Measurements from ENCODE around the gene SPPL3. TPM values are rescaled to one million over a fixed set of nuclear protein-coding genes. Genes with fewer than 3 reads are reported as not detected.

SPPL3 gene
- total and polyA plus RNA-seq, 2 donors = 10.9 to 22.4 TPM

- Histone ChIP-seq H3K27ac (ENCODE audit: low read depth in 1 of 2, low read length in 1 of 2) (no peak overlapping the region), H3K27me3 (ENCODE audit: control insufficient read depth in 2 of 2, insufficient read depth in 1 of 2, low read length in 1 of 2) (no peaks in the 10 kb centered on the region), H3K36me3 (ENCODE audit: control insufficient read depth in 2 of 2, insufficient read depth in 2 of 2, low read length in 1 of 2) (peaks cover 60 to 75% of the 10 kb centered on the region in 2 donors), H3K9me3 (ENCODE audit: control insufficient read depth in 2 of 2, insufficient read depth in 1 of 2, low read length in 1 of 2) (no peaks in the 10 kb centered on the region), H3K4me1 (ENCODE audit: control insufficient read depth in 2 of 2, insufficient read depth in 2 of 2, low read length in 2 of 2) (peaks cover 6 to 12% of the 10 kb centered on the region in 2 donors), H3K4me3 (ENCODE audit: low read length in 2 of 2) (no peak overlapping the region)
- 96% methylated on average over 10 of the region's 10 CpGs for WGBS
- DNase-seq (ENCODE audit: low read depth in 6 of 9, low spot score in 9 of 9) = no peak
Observed at GRCh38 chr12:120720987-120721801, 183.0 kb downstream of the SPPL3 start.

- H3K9me3 ChIP-seq (ENCODE audit: control insufficient read depth in 2 of 2, insufficient read depth in 1 of 2, low read length in 1 of 2) = no peaks in the 10 kb centered on the region
- H3K36me3 ChIP-seq (ENCODE audit: control insufficient read depth in 2 of 2, insufficient read depth in 2 of 2, low read length in 1 of 2) = peaks cover 65 to 81% of the 10 kb centered on the region in 2 donors
- no peak for DNase-seq (ENCODE audit: low read depth in 6 of 9, low spot score in 9 of 9)
- 74% methylated on average over 7 of the region's 7 CpGs for WGBS
- no peak overlapping the region for H3K27ac ChIP-seq (ENCODE audit: low read depth in 1 of 2, low read length in 1 of 2)
- peaks cover 5 to 8% of the 10 kb centered on the region in 2 donors for H3K4me1 ChIP-seq (ENCODE audit: control insufficient read depth in 2 of 2, insufficient read depth in 2 of 2, low read length in 2 of 2)
- no peaks in the 10 kb centered on the region for H3K27me3 ChIP-seq (ENCODE audit: control insufficient read depth in 2 of 2, insufficient read depth in 1 of 2, low read length in 1 of 2)
- no peak overlapping the region for H3K4me3 ChIP-seq (ENCODE audit: low read length in 2 of 2)
Observed at GRCh38 chr12:120720234-120720986, 183.7 kb downstream of the SPPL3 start.

- no peaks in the 10 kb centered on the region for H3K9me3 ChIP-seq (ENCODE audit: control insufficient read depth in 2 of 2, insufficient read depth in 1 of 2, low read length in 1 of 2)
- H3K4me1 ChIP-seq (ENCODE audit: control insufficient read depth in 2 of 2, insufficient read depth in 2 of 2, low read length in 2 of 2) = peaks cover 0 to under 1% of the 10 kb centered on the region in 2 donors
- 53% methylated on average over 11 of the region's 11 CpGs for WGBS
- no peak for DNase-seq (ENCODE audit: low read depth in 6 of 9, low spot score in 9 of 9)
- no peaks in the 10 kb centered on the region for H3K27me3 ChIP-seq (ENCODE audit: control insufficient read depth in 2 of 2, insufficient read depth in 1 of 2, low read length in 1 of 2)
- no peak overlapping the region for H3K27ac ChIP-seq (ENCODE audit: low read depth in 1 of 2, low read length in 1 of 2)
- no peak overlapping the region for H3K4me3 ChIP-seq (ENCODE audit: low read length in 2 of 2)
- H3K36me3 ChIP-seq (ENCODE audit: control insufficient read depth in 2 of 2, insufficient read depth in 2 of 2, low read length in 1 of 2) = peaks cover 68 to 86% of the 10 kb centered on the region in 2 donors
Observed at GRCh38 chr12:120719496-120720233, 184.5 kb downstream of the SPPL3 start.

- Histone ChIP-seq H3K9me3 (ENCODE audit: control insufficient read depth in 2 of 2, insufficient read depth in 1 of 2, low read length in 1 of 2) (no peaks in the 10 kb centered on the region), H3K27me3 (ENCODE audit: control insufficient read depth in 2 of 2, insufficient read depth in 1 of 2, low read length in 1 of 2) (no peaks in the 10 kb centered on the region), H3K4me3 (ENCODE audit: low read length in 2 of 2) (no peak overlapping the region), H3K27ac (ENCODE audit: low read depth in 1 of 2, low read length in 1 of 2) (no peak overlapping the region), H3K4me1 (ENCODE audit: control insufficient read depth in 2 of 2, insufficient read depth in 2 of 2, low read length in 2 of 2) (peaks cover 0 to under 1% of the 10 kb centered on the region in 2 donors), H3K36me3 (ENCODE audit: control insufficient read depth in 2 of 2, insufficient read depth in 2 of 2, low read length in 1 of 2) (peaks cover 71 to 86% of the 10 kb centered on the region in 2 donors)
- WGBS = 95% methylated on average over 2 of the region's 2 CpGs
- no peak for DNase-seq (ENCODE audit: low read depth in 6 of 9, low spot score in 9 of 9)
Observed at GRCh38 chr12:120719072-120719471, 185.1 kb downstream of the SPPL3 start.

GRCh38 chr12:120718055-120718454 lies 186.1 kb downstream of the SPPL3 start:
- DNase-seq (ENCODE audit: low read depth in 6 of 9, low spot score in 9 of 9) = no peak
- Histone ChIP-seq H3K4me3 (ENCODE audit: low read length in 2 of 2) (no peak overlapping the region), H3K27me3 (ENCODE audit: control insufficient read depth in 2 of 2, insufficient read depth in 1 of 2, low read length in 1 of 2) (no peaks in the 10 kb centered on the region), H3K4me1 (ENCODE audit: control insufficient read depth in 2 of 2, insufficient read depth in 2 of 2, low read length in 2 of 2) (peaks cover 4 to 7% of the 10 kb centered on the region in 2 donors), H3K36me3 (ENCODE audit: control insufficient read depth in 2 of 2, insufficient read depth in 2 of 2, low read length in 1 of 2) (peaks cover 76 to 87% of the 10 kb centered on the region in 2 donors), H3K27ac (ENCODE audit: low read depth in 1 of 2, low read length in 1 of 2) (no peak overlapping the region), H3K9me3 (ENCODE audit: control insufficient read depth in 2 of 2, insufficient read depth in 1 of 2, low read length in 1 of 2) (no peaks in the 10 kb centered on the region)
- WGBS = 99% methylated on average over 9 of the region's 9 CpGs

GRCh38 chr12:120713861-120714482 lies 190.2 kb downstream of the SPPL3 start:
- 33% methylated on average over 4 of the region's 4 CpGs for WGBS
- DNase-seq (ENCODE audit: low read depth in 6 of 9, low spot score in 9 of 9) = peak; percentile 58 to 91 (median 75)
- Histone ChIP-seq H3K27ac (ENCODE audit: low read depth in 1 of 2, low read length in 1 of 2) (no peak overlapping the region), H3K36me3 (ENCODE audit: control insufficient read depth in 2 of 2, insufficient read depth in 2 of 2, low read length in 1 of 2) (peaks cover 37 to 47% of the 10 kb centered on the region in 2 donors), H3K4me1 (ENCODE audit: control insufficient read depth in 2 of 2, insufficient read depth in 2 of 2, low read length in 2 of 2) (peaks cover 20 to 23% of the 10 kb centered on the region in 2 donors), H3K9me3 (ENCODE audit: control insufficient read depth in 2 of 2, insufficient read depth in 1 of 2, low read length in 1 of 2) (no peaks in the 10 kb centered on the region), H3K4me3 (ENCODE audit: low read length in 2 of 2) (no peak overlapping the region), H3K27me3 (ENCODE audit: control insufficient read depth in 2 of 2, insufficient read depth in 1 of 2, low read length in 1 of 2) (no peaks in the 10 kb centered on the region)

GRCh38 chr12:120712610-120713009 lies 191.5 kb downstream of the SPPL3 start:
- 93% methylated on average over 6 of the region's 6 CpGs for WGBS
- H3K27me3 ChIP-seq (ENCODE audit: control insufficient read depth in 2 of 2, insufficient read depth in 1 of 2, low read length in 1 of 2) = no peaks in the 10 kb centered on the region
- no peak overlapping the region for H3K27ac ChIP-seq (ENCODE audit: low read depth in 1 of 2, low read length in 1 of 2)
- H3K36me3 ChIP-seq (ENCODE audit: control insufficient read depth in 2 of 2, insufficient read depth in 2 of 2, low read length in 1 of 2) = peaks cover 28 to 35% of the 10 kb centered on the region in 2 donors
- no peak overlapping the region for H3K4me3 ChIP-seq (ENCODE audit: low read length in 2 of 2)
- no peaks in the 10 kb centered on the region for H3K9me3 ChIP-seq (ENCODE audit: control insufficient read depth in 2 of 2, insufficient read depth in 1 of 2, low read length in 1 of 2)
- DNase-seq (ENCODE audit: low read depth in 6 of 9, low spot score in 9 of 9) = no peak
- H3K4me1 ChIP-seq (ENCODE audit: control insufficient read depth in 2 of 2, insufficient read depth in 2 of 2, low read length in 2 of 2) = peaks cover 20 to 23% of the 10 kb centered on the region in 2 donors

Measured in thymus (tissue), 11 donors.